Mucosa of stomach (tissue), 1 donor: Measurements from ENCODE around the gene FOXD2.

Experiments used
- H3K27me3 ChIP-seq: one replicate; pipeline ENCODE4 v1.7.0; 2013; ENCODE audit warnings: mild to moderate bottlenecking, low read length; ENCODE audit not compliant: control insufficient read depth, insufficient read depth
- H3K36me3 ChIP-seq: one replicate; pipeline ENCODE4 v1.7.0; 2013; ENCODE audit warnings: low read length; ENCODE audit not compliant: control insufficient read depth, insufficient read depth
- H3K4me1 ChIP-seq: one replicate; pipeline ENCODE4 v1.7.0; 2013; ENCODE audit warnings: mild to moderate bottlenecking, low read length; ENCODE audit not compliant: control insufficient read depth, insufficient read depth
- H3K4me3 ChIP-seq: one replicate; pipeline ENCODE4 v1.7.0; 2013; ENCODE audit warnings: low read length
- H3K9ac ChIP-seq: one replicate; pipeline ENCODE4 v1.7.0; 2013; ENCODE audit warnings: mild to moderate bottlenecking, low read length, moderate library complexity
- H3K9me3 ChIP-seq: one replicate; pipeline ENCODE4 v1.7.0; 2013; ENCODE audit warnings: mild to moderate bottlenecking, low read length, moderate library complexity; ENCODE audit not compliant: control insufficient read depth
- donor health status: Pancreatic carcinoma.

FOXD2 gene

GRCh38 chr1:47405697-47406096, 32.1 kb upstream of the FOXD2 start:
- no peaks in the 10 kb centered on the region for H3K36me3 ChIP-seq
- peaks cover 11% of the 10 kb centered on the region for H3K4me1 ChIP-seq
- H3K27me3 ChIP-seq: peaks cover 10% of the 10 kb centered on the region
- H3K4me3 ChIP-seq: no peak overlapping the region
- H3K9me3 ChIP-seq: no peaks in the 10 kb centered on the region
- H3K9ac ChIP-seq: no peak overlapping the region

- Histone ChIP-seq H3K4me1 (peaks cover 6% of the 10 kb centered on the region), H3K36me3 (no peaks in the 10 kb centered on the region), H3K9me3 (no peaks in the 10 kb centered on the region), H3K9ac (no peak overlapping the region), H3K4me3 (no peak overlapping the region), H3K27me3 (peaks cover 12% of the 10 kb centered on the region)
These were observed 30.9 kb upstream of the FOXD2 start for GRCh38 chr1:47406966-47407365.

- Histone ChIP-seq H3K9ac (no peak overlapping the region), H3K4me1 (peaks cover under 1% of the 10 kb centered on the region), H3K27me3 (peaks cover 12% of the 10 kb centered on the region), H3K9me3 (no peaks in the 10 kb centered on the region), H3K36me3 (no peaks in the 10 kb centered on the region), H3K4me3 (no peak overlapping the region)
These were observed 30.4 kb upstream of the FOXD2 start for GRCh38 chr1:47407481-47407880.

DNA sequence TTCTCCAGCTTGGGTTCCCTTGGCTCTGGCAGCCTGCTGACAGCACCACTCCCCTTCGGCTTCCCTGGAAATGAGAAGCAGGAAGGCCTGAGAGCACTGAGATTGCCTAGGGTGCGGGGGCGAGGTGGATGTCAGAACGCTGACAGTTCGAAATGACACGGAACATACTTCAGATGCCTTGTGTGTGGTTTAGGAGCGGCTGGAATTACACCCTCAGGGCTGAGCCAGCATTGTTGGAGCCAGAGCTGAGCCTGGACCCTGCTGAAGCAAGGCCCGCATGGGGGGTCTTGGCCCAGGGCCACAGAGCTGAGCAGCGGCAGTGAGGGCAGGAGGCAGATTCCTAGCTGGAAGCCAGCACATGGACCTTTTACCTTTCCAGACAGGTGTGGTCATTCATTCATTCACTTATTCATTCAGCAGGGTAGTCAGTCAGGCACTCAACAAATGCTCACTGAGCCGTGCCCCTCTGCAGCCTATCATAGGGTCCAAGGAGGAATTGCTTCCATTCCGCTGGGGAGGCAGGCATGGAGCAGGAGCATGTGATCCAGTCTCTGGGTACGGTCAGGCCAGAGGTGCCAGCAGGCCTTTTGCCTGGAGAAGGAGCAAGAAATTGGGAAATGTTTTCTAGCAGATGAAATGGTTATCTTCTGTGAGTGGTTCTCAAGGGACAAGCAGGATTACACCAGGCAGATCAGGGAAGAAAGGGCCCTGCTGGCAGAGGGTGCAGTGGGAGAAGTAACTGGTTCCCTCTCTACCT, 28.4 kb upstream of the FOXD2 start:
- Histone ChIP-seq H3K9ac (no peak overlapping the region), H3K36me3 (no peaks in the 10 kb centered on the region), H3K9me3 (no peaks in the 10 kb centered on the region), H3K4me3 (no peak overlapping the region), H3K4me1 (no peaks in the 10 kb centered on the region), H3K27me3 (peaks cover 20% of the 10 kb centered on the region)

GRCh38 chr1:47410068-47410455, 27.8 kb upstream of the FOXD2 start:
- H3K4me1 ChIP-seq: no peaks in the 10 kb centered on the region
- no peaks in the 10 kb centered on the region for H3K9me3 ChIP-seq
- H3K27me3 ChIP-seq: peaks cover 26% of the 10 kb centered on the region
- no peak overlapping the region for H3K9ac ChIP-seq
- no peak overlapping the region for H3K4me3 ChIP-seq
- H3K36me3 ChIP-seq: no peaks in the 10 kb centered on the region

- Histone ChIP-seq H3K4me3 (no peak overlapping the region), H3K4me1 (no peaks in the 10 kb centered on the region), H3K9me3 (no peaks in the 10 kb centered on the region), H3K27me3 (peaks cover 37% of the 10 kb centered on the region), H3K9ac (no peak overlapping the region), H3K36me3 (no peaks in the 10 kb centered on the region)
These were observed 26.4 kb upstream of the FOXD2 start for GRCh38 chr1:47411436-47411835.

- Histone ChIP-seq H3K4me3 (no peak overlapping the region), H3K4me1 (no peaks in the 10 kb centered on the region), H3K27me3 (peaks cover 43% of the 10 kb centered on the region), H3K9ac (no peak overlapping the region), H3K36me3 (no peaks in the 10 kb centered on the region), H3K9me3 (no peaks in the 10 kb centered on the region)
These were observed 25.4 kb upstream of the FOXD2 start for GRCh38 chr1:47412437-47412836.

DNA sequence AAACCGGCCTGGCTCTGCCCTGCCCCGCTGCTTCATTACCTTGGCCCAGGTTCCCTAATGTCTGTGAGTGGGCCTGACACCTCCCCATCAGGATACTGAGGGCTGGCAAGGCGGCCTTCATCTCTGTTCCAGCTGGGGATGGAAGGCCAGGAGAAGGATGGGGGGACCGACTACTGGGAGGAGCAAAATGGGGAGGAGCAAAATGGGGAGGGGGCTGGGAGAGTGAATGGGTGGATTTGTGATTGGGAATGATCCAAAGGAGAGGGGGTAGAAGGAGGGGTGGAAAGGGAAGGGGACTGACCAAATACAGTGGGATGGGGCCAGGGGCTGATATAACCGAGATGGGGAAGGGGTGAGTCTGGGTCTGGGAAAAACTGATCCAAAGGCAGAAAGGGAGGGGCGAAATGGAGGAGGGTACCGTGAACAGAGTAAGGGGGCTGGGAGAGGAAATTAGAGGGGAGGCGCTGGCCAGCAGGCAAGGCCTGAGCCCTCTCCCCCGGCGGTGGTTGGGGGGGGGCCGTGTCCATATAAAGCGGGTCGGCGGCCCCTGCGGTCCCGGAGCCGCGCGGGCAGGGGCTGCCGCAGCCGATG, 22.0 kb upstream of the FOXD2 start, which contains the start of gene FOXE3:
Gene FOXE3, plus strand, starts transcription at position 558 of the 591 bp plus-strand sequence. Its CDS starts 31 bp downstream, at position 589.
- peaks cover 62% of the 10 kb centered on the region for H3K27me3 ChIP-seq
- H3K4me1 ChIP-seq: no peaks in the 10 kb centered on the region
- no peaks in the 10 kb centered on the region for H3K9me3 ChIP-seq
- no peaks in the 10 kb centered on the region for H3K36me3 ChIP-seq
- H3K4me3 ChIP-seq: no peak within 1 kb of the TSS
- no peak within 1 kb of the TSS for H3K9ac ChIP-seq

DNA sequence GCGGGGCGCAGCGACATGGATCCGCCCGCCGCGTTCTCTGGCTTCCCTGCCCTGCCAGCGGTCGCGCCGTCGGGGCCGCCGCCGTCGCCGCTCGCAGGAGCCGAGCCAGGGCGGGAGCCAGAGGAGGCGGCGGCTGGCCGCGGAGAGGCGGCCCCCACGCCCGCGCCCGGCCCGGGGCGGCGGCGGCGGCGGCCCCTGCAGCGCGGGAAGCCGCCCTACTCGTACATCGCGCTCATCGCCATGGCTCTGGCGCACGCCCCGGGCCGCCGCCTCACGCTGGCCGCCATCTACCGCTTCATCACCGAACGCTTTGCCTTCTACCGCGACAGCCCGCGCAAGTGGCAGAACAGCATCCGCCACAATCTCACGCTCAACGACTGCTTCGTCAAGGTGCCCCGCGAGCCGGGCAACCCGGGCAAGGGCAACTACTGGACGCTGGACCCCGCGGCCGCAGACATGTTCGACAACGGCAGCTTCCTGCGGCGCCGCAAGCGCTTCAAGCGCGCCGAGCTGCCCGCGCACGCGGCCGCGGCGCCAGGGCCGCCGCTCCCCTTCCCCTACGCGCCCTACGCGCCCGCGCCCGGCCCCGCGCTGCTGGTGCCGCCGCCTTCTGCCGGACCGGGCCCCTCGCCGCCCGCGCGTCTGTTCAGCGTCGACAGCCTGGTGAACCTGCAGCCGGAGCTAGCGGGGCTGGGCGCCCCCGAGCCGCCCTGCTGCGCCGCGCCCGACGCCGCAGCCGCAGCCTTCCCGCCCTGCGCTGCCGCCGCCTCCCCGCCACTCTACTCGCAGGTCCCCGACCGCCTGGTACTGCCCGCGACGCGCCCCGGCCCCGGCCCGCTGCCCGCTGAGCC, 21.3 kb upstream of the FOXD2 start:
- Histone ChIP-seq H3K4me3 (no peak overlapping the region), H3K36me3 (no peaks in the 10 kb centered on the region), H3K4me1 (no peaks in the 10 kb centered on the region), H3K9ac (no peak overlapping the region), H3K27me3 (peaks cover 59% of the 10 kb centered on the region), H3K9me3 (no peaks in the 10 kb centered on the region)

GRCh38 chr1:47417170-47418044, 20.4 kb upstream of the FOXD2 start:
- Histone ChIP-seq H3K27me3 (peaks cover 56% of the 10 kb centered on the region), H3K36me3 (no peaks in the 10 kb centered on the region), H3K9ac (no peak overlapping the region), H3K4me3 (no peak overlapping the region), H3K4me1 (no peaks in the 10 kb centered on the region), H3K9me3 (no peaks in the 10 kb centered on the region)

DNA sequence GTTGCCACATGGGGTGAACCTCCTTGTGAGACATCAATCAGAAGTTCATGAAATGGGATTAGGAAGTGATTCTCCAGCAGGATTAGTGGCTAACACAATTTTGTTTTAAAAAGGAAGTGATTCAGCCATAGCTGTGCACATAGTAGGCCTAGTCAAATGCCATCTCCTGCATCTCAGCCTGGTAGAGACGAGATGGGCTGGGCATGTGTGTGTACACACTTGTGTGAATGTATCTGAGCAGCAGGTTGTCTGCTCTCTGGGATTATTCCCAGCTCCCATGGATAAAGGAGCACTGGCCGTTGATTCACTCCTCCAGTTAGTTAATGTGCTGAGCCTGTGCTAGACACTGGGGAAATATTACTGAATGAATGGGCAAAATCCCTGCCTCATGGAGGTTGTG, 19.7 kb upstream of the FOXD2 start:
- no peak overlapping the region for H3K4me3 ChIP-seq
- H3K36me3 ChIP-seq: no peaks in the 10 kb centered on the region
- peaks cover 56% of the 10 kb centered on the region for H3K27me3 ChIP-seq
- no peak overlapping the region for H3K9ac ChIP-seq
- no peaks in the 10 kb centered on the region for H3K4me1 ChIP-seq
- no peaks in the 10 kb centered on the region for H3K9me3 ChIP-seq
